ENCODE results near the gene WHRN. TPM values are rescaled to one million over a fixed set of nuclear protein-coding genes. Genes with fewer than 3 reads are reported as not detected.
A peak's percentile ranks its signal among the peaks of the same experiment; 100 is the strongest.

The WHRN gene
- total and polyA plus RNA-seq, 5 donors: 7.8 to 20.3 (median 13.2) TPM

GRCh38 chr9:114416906-114417305, 88.4 kb downstream of the WHRN start:
- Histone ChIP-seq H3K4me1 (ENCODE audit: control insufficient read depth, insufficient read depth, low read length) (no peaks in the 10 kb centered on the region), H3K27me3 (ENCODE audit: control insufficient read depth, insufficient read depth) (no peaks in the 10 kb centered on the region), H3K4me3 (ENCODE audit: low read length) (no peak overlapping the region), H3K27ac (ENCODE audit: low read length) (no peak overlapping the region), H3K9me3 (ENCODE audit: control insufficient read depth, low read length) (no peaks in the 10 kb centered on the region)
- intact Hi-C loops (cut with DNase I): loop anchor here in 1 of 4 donors (10.0 kb wide), 1 partner anchor 498 kb away; no protein-coding TSS in a partner anchor
- ATAC-seq (no peak), DNase-seq (no peak)
- 88% methylated on average over 2 of the region's 2 CpGs for WGBS

- 63% methylated on average over 5 of the region's 5 CpGs for WGBS
- H3K27ac ChIP-seq (ENCODE audit: low read length): no peak overlapping the region
- DNase-seq (no peak), ATAC-seq (no peak)
- intact Hi-C loops (cut with DNase I): loop anchor here in 1 of 4 donors (10.0 kb wide), 1 partner anchor 499 kb away; no protein-coding TSS in a partner anchor
- no peaks in the 10 kb centered on the region for H3K9me3 ChIP-seq (ENCODE audit: control insufficient read depth, low read length)
- no peaks in the 10 kb centered on the region for H3K4me1 ChIP-seq (ENCODE audit: control insufficient read depth, insufficient read depth, low read length)
- H3K4me3 ChIP-seq (ENCODE audit: low read length): no peak overlapping the region
- no peaks in the 10 kb centered on the region for H3K27me3 ChIP-seq (ENCODE audit: control insufficient read depth, insufficient read depth)
These were observed 89.0 kb downstream of the WHRN start for GRCh38 chr9:114416290-114416689.

GRCh38 chr9:114414346-114414745, 90.9 kb downstream of the WHRN start:
- no peak overlapping the region for H3K4me3 ChIP-seq (ENCODE audit: low read length)
- no peaks in the 10 kb centered on the region for H3K9me3 ChIP-seq (ENCODE audit: control insufficient read depth, low read length)
- DNase-seq (no peak), ATAC-seq (no peak)
- intact Hi-C loops (cut with DNase I): loop anchor here in 1 of 4 donors (10.0 kb wide), 1 partner anchor 500 kb away; no protein-coding TSS in a partner anchor
- no peak overlapping the region for H3K27ac ChIP-seq (ENCODE audit: low read length)
- no peaks in the 10 kb centered on the region for H3K27me3 ChIP-seq (ENCODE audit: control insufficient read depth, insufficient read depth)
- WGBS: 64% methylated on average over 2 of the region's 2 CpGs
- H3K4me1 ChIP-seq (ENCODE audit: control insufficient read depth, insufficient read depth, low read length): no peaks in the 10 kb centered on the region

GRCh38 chr9:114413861-114414301, 91.4 kb downstream of the WHRN start:
- ATAC-seq: peak in 1 of 2 donors; percentile 68
- WGBS: 40% methylated on average over 5 of the region's 5 CpGs

GRCh38 chr9:114412048-114412683, 93.1 kb downstream of the WHRN start:
- no peak overlapping the region for H3K27ac ChIP-seq (ENCODE audit: low read length)
- H3K4me3 ChIP-seq (ENCODE audit: low read length): no peak overlapping the region
- H3K27me3 ChIP-seq (ENCODE audit: control insufficient read depth, insufficient read depth): no peaks in the 10 kb centered on the region
- DNase-seq (no peak), ATAC-seq (no peak)
- 87% methylated on average over 12 of the region's 12 CpGs for WGBS
- intact Hi-C loops (cut with DNase I): loop anchor here in 1 of 4 donors (10.0 kb wide), 1 partner anchor 503 kb away; no protein-coding TSS in a partner anchor
- H3K4me1 ChIP-seq (ENCODE audit: control insufficient read depth, insufficient read depth, low read length): no peaks in the 10 kb centered on the region
- H3K9me3 ChIP-seq (ENCODE audit: control insufficient read depth, low read length): no peaks in the 10 kb centered on the region

More at GRCh38 chr9:114413861-114414301, 91.4 kb downstream of the WHRN start:
- intact Hi-C loops (cut with DNase I): loop anchor here in 1 of 4 donors (10.0 kb wide), 1 partner anchor 501 kb away; no protein-coding TSS in a partner anchor
- Histone ChIP-seq H3K4me1 (ENCODE audit: control insufficient read depth, insufficient read depth, low read length) (no peaks in the 10 kb centered on the region), H3K27me3 (ENCODE audit: control insufficient read depth, insufficient read depth) (no peaks in the 10 kb centered on the region), H3K9me3 (ENCODE audit: control insufficient read depth, low read length) (no peaks in the 10 kb centered on the region), H3K4me3 (ENCODE audit: low read length) (no peak overlapping the region), H3K27ac (ENCODE audit: low read length) (no peak overlapping the region)
- no peak for DNase-seq

- intact Hi-C loops (cut with DNase I): loop anchor here in 1 of 4 donors (10.0 kb wide), 1 partner anchor 503 kb away; no protein-coding TSS in a partner anchor
These were observed 93.8 kb downstream of the WHRN start for GRCh38 chr9:114411452-114411851.

GRCh38 chr9:114410910-114411309, 94.4 kb downstream of the WHRN start:
- DNase-seq (no peak), ATAC-seq (no peak)
- Histone ChIP-seq H3K9me3 (ENCODE audit: control insufficient read depth, low read length) (no peaks in the 10 kb centered on the region), H3K4me1 (ENCODE audit: control insufficient read depth, insufficient read depth, low read length) (no peaks in the 10 kb centered on the region), H3K27me3 (ENCODE audit: control insufficient read depth, insufficient read depth) (no peaks in the 10 kb centered on the region), H3K4me3 (ENCODE audit: low read length) (no peak overlapping the region), H3K27ac (ENCODE audit: low read length) (no peak overlapping the region)
- WGBS: 93% methylated on average over 8 of the region's 8 CpGs
- intact Hi-C loops (cut with DNase I): loop anchor here in 1 of 4 donors (10.0 kb wide), 1 partner anchor 504 kb away; no protein-coding TSS in a partner anchor

More at GRCh38 chr9:114411452-114411851, 93.8 kb downstream of the WHRN start:
- H3K27me3 ChIP-seq (ENCODE audit: control insufficient read depth, insufficient read depth): no peaks in the 10 kb centered on the region
- no peak for ATAC-seq
- H3K4me1 ChIP-seq (ENCODE audit: control insufficient read depth, insufficient read depth, low read length): no peaks in the 10 kb centered on the region
- 89% methylated on average over 6 of the region's 6 CpGs for WGBS
- no peak for DNase-seq
- no peak overlapping the region for H3K4me3 ChIP-seq (ENCODE audit: low read length)
- H3K9me3 ChIP-seq (ENCODE audit: control insufficient read depth, low read length): no peaks in the 10 kb centered on the region
- H3K27ac ChIP-seq (ENCODE audit: low read length): no peak overlapping the region

- intact Hi-C loops (cut with DNase I): loop anchor here (5.0 to 10.0 kb wide), 5 partner anchors 242 to 605 kb away; partner anchors contain the start of gene TEX53 (in 1 of the 4)
- Histone ChIP-seq H3K27me3 (ENCODE audit: control insufficient read depth, insufficient read depth) (no peaks in the 10 kb centered on the region), H3K9me3 (ENCODE audit: control insufficient read depth, low read length) (no peaks in the 10 kb centered on the region), H3K27ac (ENCODE audit: low read length) (no peak overlapping the region), H3K4me1 (ENCODE audit: control insufficient read depth, insufficient read depth, low read length) (no peaks in the 10 kb centered on the region), H3K4me3 (ENCODE audit: low read length) (no peak overlapping the region)
- DNase-seq: no peak
- ATAC-seq: no peak
- WGBS: 70% methylated on average over 5 of the region's 5 CpGs
These were observed 95.4 kb downstream of the WHRN start for GRCh38 chr9:114409842-114410241.

GRCh38 chr9:114409103-114409780, 96.0 kb downstream of the WHRN start:
- DNase-seq (no peak), ATAC-seq (no peak)
- intact Hi-C loops (cut with DNase I): loop anchor here (5.0 to 10.0 kb wide), 4 partner anchors 243 to 606 kb away; partner anchors contain the start of gene TEX53 (in 1 of the 4)
- 64% methylated on average over 11 of the region's 11 CpGs for WGBS
- Histone ChIP-seq H3K27ac (ENCODE audit: low read length) (no peak overlapping the region), H3K9me3 (ENCODE audit: control insufficient read depth, low read length) (no peaks in the 10 kb centered on the region), H3K4me3 (ENCODE audit: low read length) (no peak overlapping the region), H3K4me1 (ENCODE audit: control insufficient read depth, insufficient read depth, low read length) (no peaks in the 10 kb centered on the region), H3K27me3 (ENCODE audit: control insufficient read depth, insufficient read depth) (no peaks in the 10 kb centered on the region)

GRCh38 chr9:114408645-114409044, 96.6 kb downstream of the WHRN start:
- intact Hi-C loops (cut with DNase I): loop anchor here (5.0 to 10.0 kb wide), 4 partner anchors 244 to 606 kb away; partner anchors contain the start of gene TEX53 (in 1 of the 4)
- WGBS: 75% methylated on average over 7 of the region's 7 CpGs

GRCh38 chr9:114407889-114408288, 97.4 kb downstream of the WHRN start:
- ATAC-seq (no peak), DNase-seq (peak in 1 of 3 donors; percentile 2)
- Histone ChIP-seq H3K4me1 (ENCODE audit: control insufficient read depth, insufficient read depth, low read length) (no peaks in the 10 kb centered on the region), H3K27me3 (ENCODE audit: control insufficient read depth, insufficient read depth) (no peaks in the 10 kb centered on the region), H3K4me3 (ENCODE audit: low read length) (no peak overlapping the region), H3K9me3 (ENCODE audit: control insufficient read depth, low read length) (no peaks in the 10 kb centered on the region), H3K27ac (ENCODE audit: low read length) (no peak overlapping the region)
- intact Hi-C loops (cut with DNase I): loop anchor here (5.0 to 10.0 kb wide), 4 partner anchors 244 to 607 kb away; partner anchors contain the start of gene TEX53 (in 1 of the 4)
- 80% methylated on average over 5 of the region's 5 CpGs for WGBS

More at GRCh38 chr9:114408645-114409044, 96.6 kb downstream of the WHRN start:
- Histone ChIP-seq H3K27me3 (ENCODE audit: control insufficient read depth, insufficient read depth) (no peaks in the 10 kb centered on the region), H3K9me3 (ENCODE audit: control insufficient read depth, low read length) (no peaks in the 10 kb centered on the region), H3K27ac (ENCODE audit: low read length) (no peak overlapping the region), H3K4me1 (ENCODE audit: control insufficient read depth, insufficient read depth, low read length) (no peaks in the 10 kb centered on the region), H3K4me3 (ENCODE audit: low read length) (no peak overlapping the region)
- DNase-seq (no peak), ATAC-seq (no peak)
